K562 (cell line): ENCODE results near the gene ASGR1. TPM values are rescaled to one million over a fixed set of nuclear protein-coding genes. Genes with fewer than 3 reads are reported as not detected.

Experiments used
- CBX5 ChIP-seq: IDR thresholded peaks from 2 replicates; pipeline ENCODE4 v1.6.1; 2014; ENCODE audit warnings: low read depth, borderline replicate concordance
- FOXA1 ChIP-seq: fragments of 450-650 bp; IDR thresholded peaks from 2 replicates; pipeline ENCODE4 v1.6.1; 2016; ENCODE audit warnings: mild to moderate bottlenecking, borderline replicate concordance
- MIER1 ChIP-seq: fragments of 450-650 bp; IDR thresholded peaks from 2 replicates; pipeline ENCODE4 v1.6.1; 2016; ENCODE audit warnings: antibody characterized with exemption, mild to moderate bottlenecking, low read depth
- MYC ChIP-seq, 2 experiments: fragments of 250-450 bp in 1 of 2; sonication (Bioruptor Pico) in 1 of 2; IDR thresholded peaks; 2 replicates each; pipeline versions ENCODE4 v1.5.1 to v1.6.1; 2012 to 2021; ENCODE audit warnings: low read depth in 2 of 2, borderline replicate concordance in 1 of 2, improper control_type of control experiment in 1 of 2, low read length in 1 of 2, mild to moderate bottlenecking in 1 of 2, moderate library complexity in 1 of 2
- RNF2 ChIP-seq: sonication (generic); IDR thresholded peaks from 2 replicates; pipeline ENCODE4 v1.6.1; 2016
- THRAP3 ChIP-seq: fragments of 450-650 bp; IDR thresholded peaks from 2 replicates; pipeline ENCODE4 v1.6.1; 2016; ENCODE audit warnings: mild to moderate bottlenecking, inconsistent platforms, borderline replicate concordance
- polyA plus RNA-seq, 8 experiments: library from polyadenylated mRNA; depleted of rRNA in 4 of 8; stranded (reverse) in 5 of 8; unstranded in 3 of 8; fragments of >200 nt; fragmentation: Nextera tagmentation in 2 of 8; fragmentation: Illumina TruSeq in 1 of 8; extraction: Ambion mirVana in 2 of 8; extraction: Trizol in 1 of 8; gene quantifications; 2 replicates each; pipeline versions ENCODE4 v1.2.1 to v1.2.3, GENCODE V29; 2011 to 2014; ENCODE audit warnings: inconsistent platforms in 1 of 8, missing spikeins in 1 of 8
- total RNA-seq, 7 experiments: library from RNA; depleted of rRNA in 6 of 7; stranded (reverse); fragments of >200 nt in 6 of 7; fragmentation: Illumina TruSeq in 2 of 7; extraction: Trizol in 2 of 7; gene quantifications; 2 replicates each; pipeline versions ENCODE4 v1.2.1 to v1.2.3, GENCODE V29; 2011 to 2021; ENCODE audit warnings: low replicate concordance in 1 of 7
- TF ChIP-seq, protein P1 (sequence below): IDR thresholded peaks from 3 replicates; pipeline ENCODE4 v1.6.1; 2011; ENCODE audit warnings: borderline replicate concordance, mild to moderate bottlenecking, moderate library complexity; ENCODE audit not compliant: insufficient read length; ENCODE audit errors: extremely low read depth
- TF ChIP-seq, protein P2 (sequence below): fragments of 250-450 bp; sonication (Bioruptor Pico); IDR thresholded peaks from 2 replicates; pipeline ENCODE4 v1.9.0; 2021; ENCODE audit warnings: mild to moderate bottlenecking, inconsistent platforms
- TF ChIP-seq, protein P3 (sequence below), 2 experiments: fragments of 450-650 bp in 1 of 2; sonication (generic) in 1 of 2; formaldehyde crosslinking; conservative IDR thresholded peaks; 2 replicates each; pipeline versions ENCODE4 v1.4.0 to v1.8.1; 2020 to 2022; ENCODE audit warnings: mild to moderate bottlenecking in 1 of 2, missing genetic modification reagents in 1 of 2

Gene ASGR1
- total and polyA plus RNA-seq, 9 of the 15 experiments (the other 6 are each of a cell fraction or from before 2014, with no cell fraction given): 0.11 to 1.0 (median 0.64) TPM; not detected in 2

DNA sequence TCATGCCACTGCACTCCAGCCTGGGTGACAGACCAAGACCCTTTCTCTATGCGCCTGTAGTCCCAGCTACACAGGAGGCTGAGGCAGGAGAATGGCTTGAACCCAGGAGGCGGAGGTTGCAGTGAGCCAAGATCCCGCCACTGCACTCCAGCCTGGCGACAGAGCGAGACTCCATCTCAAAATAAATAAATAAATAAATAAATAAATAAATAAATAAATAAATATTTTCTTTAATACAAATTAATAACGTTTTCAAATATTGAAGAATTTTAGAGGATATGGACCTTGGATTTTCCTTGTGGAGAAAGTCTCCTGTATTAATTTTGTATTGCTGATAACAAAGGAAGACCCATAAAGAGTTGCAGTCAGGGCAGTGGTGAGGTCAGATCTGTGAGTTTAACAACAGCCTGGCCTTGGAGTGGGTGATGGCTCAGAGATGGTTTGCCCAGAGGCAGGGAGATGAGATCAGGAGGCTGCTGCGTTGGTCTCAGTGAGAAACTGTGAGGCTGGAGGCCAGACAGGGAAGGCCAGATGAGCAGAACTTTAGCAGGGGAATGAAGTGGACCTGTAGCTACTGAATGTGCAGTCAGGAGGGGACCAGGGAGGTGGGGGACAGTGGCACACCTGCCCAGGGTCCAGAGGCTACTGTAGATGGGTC is 4.4 kb upstream of the ASGR1 start (continued):
- TF ChIP-seq, protein P1, sequence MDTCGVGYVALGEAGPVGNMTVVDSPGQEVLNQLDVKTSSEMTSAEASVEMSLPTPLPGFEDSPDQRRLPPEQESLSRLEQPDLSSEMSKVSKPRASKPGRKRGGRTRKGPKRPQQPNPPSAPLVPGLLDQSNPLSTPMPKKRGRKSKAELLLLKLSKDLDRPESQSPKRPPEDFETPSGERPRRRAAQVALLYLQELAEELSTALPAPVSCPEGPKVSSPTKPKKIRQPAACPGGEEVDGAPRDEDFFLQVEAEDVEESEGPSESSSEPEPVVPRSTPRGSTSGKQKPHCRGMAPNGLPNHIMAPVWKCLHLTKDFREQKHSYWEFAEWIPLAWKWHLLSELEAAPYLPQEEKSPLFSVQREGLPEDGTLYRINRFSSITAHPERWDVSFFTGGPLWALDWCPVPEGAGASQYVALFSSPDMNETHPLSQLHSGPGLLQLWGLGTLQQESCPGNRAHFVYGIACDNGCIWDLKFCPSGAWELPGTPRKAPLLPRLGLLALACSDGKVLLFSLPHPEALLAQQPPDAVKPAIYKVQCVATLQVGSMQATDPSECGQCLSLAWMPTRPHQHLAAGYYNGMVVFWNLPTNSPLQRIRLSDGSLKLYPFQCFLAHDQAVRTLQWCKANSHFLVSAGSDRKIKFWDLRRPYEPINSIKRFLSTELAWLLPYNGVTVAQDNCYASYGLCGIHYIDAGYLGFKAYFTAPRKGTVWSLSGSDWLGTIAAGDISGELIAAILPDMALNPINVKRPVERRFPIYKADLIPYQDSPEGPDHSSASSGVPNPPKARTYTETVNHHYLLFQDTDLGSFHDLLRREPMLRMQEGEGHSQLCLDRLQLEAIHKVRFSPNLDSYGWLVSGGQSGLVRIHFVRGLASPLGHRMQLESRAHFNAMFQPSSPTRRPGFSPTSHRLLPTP: no peak
- TF ChIP-seq RNF2: no peak
- TF ChIP-seq, protein P2, sequence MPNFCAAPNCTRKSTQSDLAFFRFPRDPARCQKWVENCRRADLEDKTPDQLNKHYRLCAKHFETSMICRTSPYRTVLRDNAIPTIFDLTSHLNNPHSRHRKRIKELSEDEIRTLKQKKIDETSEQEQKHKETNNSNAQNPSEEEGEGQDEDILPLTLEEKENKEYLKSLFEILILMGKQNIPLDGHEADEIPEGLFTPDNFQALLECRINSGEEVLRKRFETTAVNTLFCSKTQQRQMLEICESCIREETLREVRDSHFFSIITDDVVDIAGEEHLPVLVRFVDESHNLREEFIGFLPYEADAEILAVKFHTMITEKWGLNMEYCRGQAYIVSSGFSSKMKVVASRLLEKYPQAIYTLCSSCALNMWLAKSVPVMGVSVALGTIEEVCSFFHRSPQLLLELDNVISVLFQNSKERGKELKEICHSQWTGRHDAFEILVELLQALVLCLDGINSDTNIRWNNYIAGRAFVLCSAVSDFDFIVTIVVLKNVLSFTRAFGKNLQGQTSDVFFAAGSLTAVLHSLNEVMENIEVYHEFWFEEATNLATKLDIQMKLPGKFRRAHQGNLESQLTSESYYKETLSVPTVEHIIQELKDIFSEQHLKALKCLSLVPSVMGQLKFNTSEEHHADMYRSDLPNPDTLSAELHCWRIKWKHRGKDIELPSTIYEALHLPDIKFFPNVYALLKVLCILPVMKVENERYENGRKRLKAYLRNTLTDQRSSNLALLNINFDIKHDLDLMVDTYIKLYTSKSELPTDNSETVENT (CRISPR knock-in tag): no peak
- TF ChIP-seq CBX5: no peak
- no peak for TF ChIP-seq THRAP3
- no peak for TF ChIP-seq MYC (IDR thresholded peaks at IDR 0.05; ENCODE audit: low read depth, low read length)
- no peak for TF ChIP-seq MYC (CRISPR knock-in tag; IDR thresholded peaks at IDR 0.05; ENCODE audit: borderline replicate concordance, low read depth)
- no peak for TF ChIP-seq MIER1
- no peak for TF ChIP-seq FOXA1
- TF ChIP-seq, protein P3, sequence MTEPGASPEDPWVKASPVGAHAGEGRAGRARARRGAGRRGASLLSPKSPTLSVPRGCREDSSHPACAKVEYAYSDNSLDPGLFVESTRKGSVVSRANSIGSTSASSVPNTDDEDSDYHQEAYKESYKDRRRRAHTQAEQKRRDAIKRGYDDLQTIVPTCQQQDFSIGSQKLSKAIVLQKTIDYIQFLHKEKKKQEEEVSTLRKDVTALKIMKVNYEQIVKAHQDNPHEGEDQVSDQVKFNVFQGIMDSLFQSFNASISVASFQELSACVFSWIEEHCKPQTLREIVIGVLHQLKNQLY (CRISPR knock-in tag; conservative IDR thresholded peaks at IDR 0.05): no peak
